HCT116 (cell line): ENCODE measurements around the gene AP5S1. TPM values are rescaled to one million over a fixed set of nuclear protein-coding genes. Genes with fewer than 3 reads are reported as not detected.

ENCODE experiments used
- ATAC-seq: fragments of 200-7000 bp; cut with Tn5 transposase; 2 replicates; pipeline ENCODE4 v1.9.1; 2020; ENCODE audit warnings: mild to moderate bottlenecking, moderate library complexity
- BruUV-seq: library from RNA; stranded (reverse); fragments of 400-500 nt; replicated peaks from 2 replicates; lab custom pipeline; 2021; lab: Mats Ljungman, UMichigan
- CTCF ChIA-PET: fragments of 300-600 bp; sonication (Branson Sonifier 250); formaldehyde crosslinking; loops from one replicate; lab custom pipeline; 2021; ENCODE audit warnings: antibody characterized with exemption; lab: Charles Lee
- POLR2A ChIA-PET: fragments of 300-600, 350-600 bp; sonication (Branson Sonifier 250); formaldehyde crosslinking; loops from one replicate; lab custom pipeline; 2021; ENCODE audit warnings: antibody characterized with exemption; lab: Charles Lee
- RAD21 ChIA-PET, 2 experiments: fragments of 300-600 bp; sonication (Branson Sonifier 250); formaldehyde crosslinking; loops; one replicate each; lab custom pipeline; 2023; ENCODE audit warnings: low total read pairs in 2 of 2; ENCODE audit not compliant: uncharacterized antibody in 2 of 2, unreplicated experiment in 2 of 2, low non-redundant PET in 1 of 2; lab: Charles Lee
- DNase-seq: peaks from one replicate; pipeline ENCODE4 v3.0.0-alpha.2; 2010; ENCODE audit warnings: low read depth, low spot score
- H2AFZ ChIP-seq: fragments of 200-600 bp; shearing (Covaris generic), sonication (generic); 2 replicates; pipeline ENCODE4 v1.6.1; 2017; ENCODE audit warnings: low read depth, mixed run types, mixed read lengths, antibody characterized with exemption, low read length; ENCODE audit not compliant: poor library complexity, severe bottlenecking
- H3K27ac ChIP-seq: 2 replicates; pipeline ENCODE4 v1.5.1; 2012; ENCODE audit warnings: low read depth, low read length
- H3K27me3 ChIP-seq: fragments of 200-600 bp; sonication (generic); 2 replicates; pipeline ENCODE4 v1.6.1; 2016; ENCODE audit warnings: mixed run types, low read length, mixed read lengths; ENCODE audit not compliant: insufficient read depth
- H3K36me3 ChIP-seq, 2 experiments: fragments of 200-500 bp in 1 of 2; fragments of 200-600 bp in 1 of 2; sonication (Bioruptor generic) in 1 of 2; sonication (generic) in 1 of 2; 2 replicates each; pipeline versions ENCODE4 v1.5.1 to v1.6.1; 2014 to 2016; ENCODE audit warnings: low read length in 2 of 2, inconsistent platforms in 1 of 2, mixed read lengths in 1 of 2, mixed run types in 1 of 2; ENCODE audit not compliant: insufficient read depth in 2 of 2, control insufficient read depth in 1 of 2
- H3K4me1 ChIP-seq, 2 experiments: fragments of 200-600 bp in 1 of 2; sonication (generic) in 1 of 2; 2 replicates each; pipeline versions ENCODE4 v1.5.1 to v1.6.1; 2012 to 2017; ENCODE audit warnings: low read length in 2 of 2, inconsistent platforms in 1 of 2, mild to moderate bottlenecking in 1 of 2, mixed read lengths in 1 of 2, mixed run types in 1 of 2, moderate library complexity in 1 of 2; ENCODE audit not compliant: insufficient read depth in 2 of 2, control insufficient read depth in 1 of 2
- H3K4me2 ChIP-seq: fragments of 200-600 bp; sonication (generic); 2 replicates; pipeline ENCODE4 v1.6.1; 2017; ENCODE audit warnings: mixed run types, low read length, mixed read lengths
- H3K4me3 ChIP-seq, 2 experiments: fragments of 200-600 bp in 1 of 2; sonication (generic) in 1 of 2; replicated peaks in 1 of 2; 2 replicates each; pipeline ENCODE4 v1.5.1; 2011 to 2016; ENCODE audit warnings: low read length in 2 of 2, control low read depth in 1 of 2, low read depth in 1 of 2, mild to moderate bottlenecking in 1 of 2, mixed read lengths in 1 of 2, mixed run types in 1 of 2
- H3K79me2 ChIP-seq: fragments of 200-600 bp; sonication (generic); 2 replicates; pipeline ENCODE4 v1.6.1; 2017; ENCODE audit warnings: mild to moderate bottlenecking, mixed run types, low read length, moderate library complexity, mixed read lengths; ENCODE audit not compliant: insufficient read depth
- H3K9ac ChIP-seq: fragments of 200-600 bp; sonication (generic); 2 replicates; pipeline ENCODE4 v1.6.1; 2016; ENCODE audit warnings: low read length, mixed read lengths
- H3K9me2 ChIP-seq: fragments of 200-600 bp; sonication (generic), shearing (Covaris generic); 2 replicates; pipeline ENCODE4 v1.6.1; 2017; ENCODE audit warnings: mixed run types, mild to moderate bottlenecking, moderate library complexity; ENCODE audit not compliant: insufficient read depth
- H3K9me3 ChIP-seq, 2 experiments: fragments of 200-500 bp in 1 of 2; fragments of 200-600 bp in 1 of 2; sonication (Bioruptor generic) in 1 of 2; sonication (generic) in 1 of 2; 2 replicates each; pipeline ENCODE4 v1.6.1; 2014 to 2017; ENCODE audit warnings: low read length in 2 of 2, mixed read lengths in 2 of 2, inconsistent platforms in 1 of 2, low read depth in 1 of 2, mild to moderate bottlenecking in 1 of 2, mixed run types in 1 of 2, moderate library complexity in 1 of 2; ENCODE audit not compliant: control insufficient read depth in 1 of 2, insufficient read depth in 1 of 2
- H4K20me1 ChIP-seq: fragments of 200-600 bp; sonication (generic), shearing (Covaris generic); 2 replicates; pipeline ENCODE4 v1.6.1; 2017; ENCODE audit warnings: mixed run types, mild to moderate bottlenecking, moderate library complexity; ENCODE audit not compliant: insufficient read depth
- CEBPB ChIP-seq: IDR thresholded peaks from 2 replicates; pipeline ENCODE4 v1.6.1; 2012; ENCODE audit warnings: low read depth
- EZH2 ChIP-seq: fragments of 200-600 bp; sonication (generic); IDR thresholded peaks from 2 replicates; pipeline ENCODE4 v1.6.1; 2017; ENCODE audit warnings: antibody characterized with exemption, mixed run types
- FOSL1 ChIP-seq: IDR thresholded peaks from 2 replicates; pipeline ENCODE4 v1.6.1; 2012; ENCODE audit warnings: low read depth
- JUND ChIP-seq: IDR thresholded peaks from 2 replicates; pipeline ENCODE4 v1.6.1; 2012
- MAX ChIP-seq: IDR thresholded peaks from 2 replicates; pipeline ENCODE4 v1.6.1; 2012
- POLR2A ChIP-seq: IDR thresholded peaks from 2 replicates; pipeline ENCODE4 v1.7.0; 2011; ENCODE audit warnings: borderline replicate concordance; ENCODE audit not compliant: insufficient read depth, insufficient read length; ENCODE audit errors: extremely low read depth
- POLR2AphosphoS5 ChIP-seq: IDR thresholded peaks from 2 replicates; pipeline ENCODE4 v1.6.1; 2011; ENCODE audit warnings: mild to moderate bottlenecking, low read depth, low read length, moderate library complexity
- SIN3A ChIP-seq: IDR thresholded peaks from 2 replicates; pipeline ENCODE4 v1.6.1; 2012; ENCODE audit warnings: low read depth
- ZBTB33 ChIP-seq: IDR thresholded peaks from 2 replicates; pipeline ENCODE4 v1.6.1; 2011; ENCODE audit warnings: mild to moderate bottlenecking, low read length, moderate library complexity; ENCODE audit not compliant: insufficient replicate concordance; ENCODE audit errors: extremely low read depth
- intact Hi-C: fragments of 100-400 bp; cut with micrococcal nuclease; formaldehyde crosslinking; loops from 2 replicates; pipeline ENCODE4 v1.10.0; 2022
- total RNA-seq: library from RNA; stranded (reverse); gene quantifications from one replicate; pipeline ENCODE4 v1.2.1, GENCODE V29; 2021; ENCODE audit not compliant: unreplicated experiment

The AP5S1 gene
- total RNA-seq, 1 experiment from 2014 or later, result 12.1 TPM

- RAD21 ChIA-PET, result no interaction called here
- POLR2A ChIA-PET, result interaction anchor here (0.6 kb wide), 1 partner anchor 10 kb away, joined by 3 read pairs; no protein-coding TSS in a partner anchor
- H3K4me1 ChIP-seq, result peaks cover 49 to 79% of the 10 kb centered on the region in 2 experiments
- H3K9me2 ChIP-seq, result no peaks in the 10 kb centered on the region
- H3K9ac ChIP-seq, result no peak overlapping the region
- DNase-seq (no peak), ATAC-seq (no peak)
- peaks cover 23 to 61% of the 10 kb centered on the region in 2 experiments for H3K36me3 ChIP-seq
- CTCF ChIA-PET, result interaction anchor here (1.6 kb wide), 1 partner anchor 8 kb away, joined by 5 read pairs; the partner anchor contains the start of gene CDC25B
- H3K4me2 ChIP-seq, result no peak overlapping the region
- TF ChIP-seq FOSL1 (no peak), EZH2 (no peak), SIN3A (no peak), MAX (no peak), CEBPB (no peak), ZBTB33 (no peak), JUND (no peak), POLR2A (no peak), POLR2AphosphoS5 (no peak)
- H3K27me3 ChIP-seq, result no peaks in the 10 kb centered on the region
- intact Hi-C loops, result no loop called here
- no peaks in the 10 kb centered on the region for H4K20me1 ChIP-seq
- H3K4me3 ChIP-seq, result no peak overlapping the region
- no peak overlapping the region for H2AFZ ChIP-seq
- H3K9me3 ChIP-seq, result no peaks in the 10 kb centered on the region
- no TSS peak for BruUV-seq
- H3K79me2 ChIP-seq, result peaks cover 38% of the 10 kb centered on the region
- peak overlapping the region; percentile 100 for H3K27ac ChIP-seq
Observed at GRCh38 chr20:3804254-3804751, 16.0 kb upstream of the AP5S1 start.
